ENCODE data around the gene KCNIP1. TPM values are rescaled to one million over a fixed set of nuclear protein-coding genes. Genes with fewer than 3 reads are reported as not detected.

KCNIP1 gene
- total and polyA plus RNA-seq, 2 of the 8 experiments (the other 6 are each of a cell fraction or from before 2014, with no cell fraction given), result 0.52 to 0.83 TPM

DNA sequence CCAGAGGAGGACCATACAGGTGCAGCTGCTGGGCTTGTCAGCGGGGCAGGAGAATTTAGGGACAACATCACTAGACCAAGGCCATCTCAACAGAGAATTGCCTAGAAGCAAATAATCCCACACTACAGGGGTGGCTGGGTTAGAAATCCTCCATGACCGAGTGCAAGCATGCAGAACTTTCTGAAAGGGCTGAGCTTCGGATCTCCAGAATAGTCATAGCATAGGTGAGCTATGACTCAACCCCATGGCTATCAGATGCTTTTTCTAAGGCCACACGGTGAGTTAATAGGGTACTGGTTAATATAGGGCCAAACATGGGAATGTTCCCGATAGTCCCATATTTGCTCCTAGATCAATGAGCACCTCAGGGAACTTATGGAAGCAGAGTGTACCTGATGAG lies 4.2 kb downstream of the KCNIP1 start (continued):
- TF ChIP-seq HDAC6 (IDR thresholded peaks at IDR 0.05; ENCODE audit: low read depth, low read length) (no peak), SP2 (IDR thresholded peaks at IDR 0.05; ENCODE audit: low read length) (no peak)

Data from H1 (cell line).